Mesenchymal stem cell (in vitro differentiated cells and primary cell): ENCODE measurements around the gene BRAF.

Experiments
- DNase-seq: peaks from one replicate; pipeline ENCODE4 v3.0.0-alpha.2; 2013
- H2AFZ ChIP-seq: one replicate; pipeline ENCODE4 v1.6.1; 2013; ENCODE audit warnings: low read depth, mild to moderate bottlenecking, control low read depth, inconsistent platforms, low read length, moderate library complexity
- H2AK5ac ChIP-seq: 2 replicates; pipeline ENCODE4 v1.6.1; 2013; ENCODE audit warnings: low read length, moderate library complexity, mild to moderate bottlenecking, inconsistent platforms; ENCODE audit not compliant: severe bottlenecking
- H2BK120ac ChIP-seq: one replicate; pipeline ENCODE4 v1.6.1; 2013; ENCODE audit warnings: low read depth, mild to moderate bottlenecking, inconsistent platforms, low read length, moderate library complexity
- H2BK12ac ChIP-seq, 2 experiments: one replicate each; pipeline ENCODE4 v1.6.1; 2013; ENCODE audit warnings: inconsistent platforms in 2 of 2, low read length in 2 of 2, mild to moderate bottlenecking in 2 of 2, moderate library complexity in 2 of 2, control low read depth in 1 of 2
- H2BK15ac ChIP-seq: one replicate; pipeline ENCODE4 v1.6.1; 2013; ENCODE audit warnings: mild to moderate bottlenecking, low read depth, inconsistent platforms; ENCODE audit not compliant: poor library complexity, severe bottlenecking
- H2BK5ac ChIP-seq: 2 replicates; pipeline ENCODE4 v1.6.1; 2013; ENCODE audit warnings: low read depth, mild to moderate bottlenecking, low read length, control low read depth, inconsistent platforms; ENCODE audit not compliant: poor library complexity, severe bottlenecking
- H3K14ac ChIP-seq, 2 experiments: one replicate each; pipeline ENCODE4 v1.6.1; 2013; ENCODE audit warnings: inconsistent platforms in 2 of 2, low read length in 2 of 2, control low read depth in 1 of 2, mild to moderate bottlenecking in 1 of 2, moderate library complexity in 1 of 2
- H3K18ac ChIP-seq, 2 experiments: one replicate each; pipeline ENCODE4 v1.6.1; 2013; ENCODE audit warnings: inconsistent platforms in 2 of 2, low read length in 2 of 2, control low read depth in 1 of 2, low read depth in 1 of 2, mild to moderate bottlenecking in 1 of 2
- H3K23ac ChIP-seq, 2 experiments: one replicate each; pipeline ENCODE4 v1.6.1; 2013; ENCODE audit warnings: inconsistent platforms in 2 of 2, low read length in 2 of 2, mild to moderate bottlenecking in 2 of 2, moderate library complexity in 2 of 2, control low read depth in 1 of 2
- H3K27ac ChIP-seq: 2 replicates; pipeline ENCODE4 v1.5.1; 2013; ENCODE audit warnings: mild to moderate bottlenecking, moderate library complexity, low read length, control low read depth, inconsistent platforms; ENCODE audit not compliant: poor library complexity, severe bottlenecking
- H3K27me3 ChIP-seq, 2 experiments: 2 replicates each; pipeline versions ENCODE4 v1.6.1 to v1.7.0; 2013; ENCODE audit warnings: low read length in 2 of 2, mild to moderate bottlenecking in 2 of 2, moderate library complexity in 2 of 2, control low read depth in 1 of 2, inconsistent platforms in 1 of 2; ENCODE audit not compliant: control insufficient read depth in 1 of 2, insufficient read depth in 1 of 2
- H3K36me3 ChIP-seq, 2 experiments: 2 replicates each; pipeline versions ENCODE4 v1.6.1 to v1.7.0; 2013; ENCODE audit warnings: low read length in 2 of 2, control low read depth in 1 of 2, inconsistent platforms in 1 of 2, low read depth in 1 of 2, mild to moderate bottlenecking in 1 of 2; ENCODE audit not compliant: insufficient read depth in 2 of 2, control insufficient read depth in 1 of 2
- H3K4ac ChIP-seq, 2 experiments: one replicate each; pipeline ENCODE4 v1.6.1; 2013; ENCODE audit warnings: inconsistent platforms in 2 of 2, low read length in 2 of 2, mild to moderate bottlenecking in 2 of 2, moderate library complexity in 2 of 2, control low read depth in 1 of 2, low read depth in 1 of 2
- H3K4me1 ChIP-seq: 2 replicates; pipeline ENCODE4 v1.6.1; 2013; ENCODE audit warnings: low read depth, low read length, control low read depth; ENCODE audit not compliant: control insufficient read depth, insufficient read depth
- H3K4me2 ChIP-seq: 2 replicates; pipeline ENCODE4 v1.6.1; 2013; ENCODE audit warnings: low read length, mild to moderate bottlenecking, inconsistent platforms; ENCODE audit not compliant: poor library complexity, severe bottlenecking
- H3K4me3 ChIP-seq, 2 experiments: 2 replicates each; pipeline versions ENCODE4 v1.5.1 to v1.7.0; 2013; ENCODE audit warnings: low read length in 2 of 2, mild to moderate bottlenecking in 2 of 2, control low read depth in 1 of 2, low read depth in 1 of 2; ENCODE audit not compliant: insufficient read depth in 1 of 2
- H3K79me1 ChIP-seq: replicated peaks from 2 replicates; pipeline ENCODE4 v1.6.1; 2013; ENCODE audit warnings: mild to moderate bottlenecking, control low read depth, low read length, inconsistent platforms; ENCODE audit not compliant: poor library complexity, severe bottlenecking
- H3K9ac ChIP-seq: 2 replicates; pipeline ENCODE4 v1.7.0; 2013; ENCODE audit warnings: mild to moderate bottlenecking, low read length, moderate library complexity
- H3K9me3 ChIP-seq: 2 replicates; pipeline ENCODE4 v1.7.0; 2013; ENCODE audit warnings: mild to moderate bottlenecking, low read length; ENCODE audit not compliant: control insufficient read depth
- H4K8ac ChIP-seq: one replicate; pipeline ENCODE4 v1.6.1; 2013; ENCODE audit warnings: inconsistent platforms, mild to moderate bottlenecking, low read length, moderate library complexity
- H4K91ac ChIP-seq: one replicate; pipeline ENCODE4 v1.6.1; 2013; ENCODE audit warnings: mild to moderate bottlenecking, low read length, inconsistent platforms
- WGBS: methylation state at CpG from one replicate; pipeline ENCODE4 v1.1.7; 2013; ENCODE audit warnings: mixed read lengths; 5-methylcytosine and 5-hydroxymethylcytosine counted together

BRAF gene

DNA sequence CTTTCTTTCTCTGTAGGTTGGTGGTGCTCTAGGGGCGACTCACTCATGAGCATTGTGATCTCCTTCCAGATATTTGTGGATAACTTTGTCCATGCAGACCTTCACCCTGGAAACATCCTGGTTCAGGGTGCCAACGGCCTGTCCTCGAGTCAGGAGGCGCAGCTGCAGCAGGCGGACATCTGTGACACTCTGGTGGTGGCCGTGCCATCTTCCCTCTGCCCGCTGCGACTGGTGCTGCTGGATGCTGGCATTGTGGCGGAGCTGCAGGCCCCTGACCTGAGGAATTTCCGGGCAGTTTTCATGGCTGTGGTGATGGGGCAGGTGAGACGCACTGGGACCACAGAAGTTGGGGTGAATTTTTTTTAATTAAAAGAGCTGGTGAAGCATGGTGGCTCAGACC is 237.8 kb downstream of the BRAF start:
- Histone ChIP-seq H3K79me1 (no peaks in the 10 kb centered on the region), H3K18ac (no peak overlapping the region), H2BK15ac (no peak overlapping the region), H2BK12ac (no peak overlapping the region), H3K4me1 (peaks cover 1% of the 10 kb centered on the region), H2AFZ (no peak overlapping the region), H3K36me3 (peaks cover 43 to 46% of the 10 kb centered on the region in 2 experiments), H4K91ac (no peak overlapping the region), H3K27me3 (no peaks in the 10 kb centered on the region), H3K9me3 (no peaks in the 10 kb centered on the region), H3K9ac (no peak overlapping the region), H3K23ac (no peak overlapping the region), H2BK120ac (no peak overlapping the region), H2AK5ac (no peak overlapping the region), H3K4ac (no peak overlapping the region), H3K14ac (no peak overlapping the region), H4K8ac (no peak overlapping the region), H3K27ac (no peak overlapping the region), H3K4me3 (no peak overlapping the region), H3K4me2 (no peak overlapping the region), H2BK5ac (no peak overlapping the region)
- no peak for DNase-seq
- WGBS = 96% methylated on average over 11 of the region's 11 CpGs

DNA sequence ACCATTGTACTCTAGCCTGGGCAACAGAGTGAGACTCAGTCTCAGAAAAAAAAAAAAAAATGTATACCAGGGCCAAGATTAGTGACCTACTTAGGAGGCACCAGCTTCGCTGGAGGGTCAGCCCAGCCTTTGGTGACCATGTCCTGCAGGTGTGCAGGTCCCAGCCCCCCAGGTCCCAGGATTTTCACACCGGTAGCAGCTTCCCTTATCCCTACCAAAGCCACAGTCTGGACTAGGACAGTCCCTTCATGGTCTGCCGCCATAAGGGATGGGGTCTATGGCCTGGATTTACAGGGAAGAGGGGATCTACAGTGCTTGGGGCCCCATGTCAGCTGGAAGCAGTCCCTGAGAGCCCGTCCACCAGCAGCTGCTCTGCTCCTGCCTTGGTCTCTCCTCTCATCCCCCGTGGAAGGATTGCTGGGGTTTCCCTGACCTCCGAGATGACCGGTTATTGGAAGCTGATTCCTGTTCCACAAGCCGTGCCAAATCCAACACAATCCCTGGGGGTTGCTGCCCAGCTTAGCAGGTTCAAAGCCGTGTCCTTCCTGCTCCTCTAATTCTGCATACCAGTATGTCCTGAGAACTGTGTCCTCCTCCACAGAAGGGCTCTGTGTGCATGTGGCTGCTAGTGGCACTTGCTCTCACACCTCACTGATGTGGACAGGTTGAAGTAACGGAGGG is 239.2 kb downstream of the BRAF start:
- Histone ChIP-seq H3K4me2 (no peak overlapping the region), H3K27ac (no peak overlapping the region), H3K18ac (no peak overlapping the region), H3K79me1 (no peaks in the 10 kb centered on the region), H3K23ac (no peak overlapping the region), H2BK12ac (no peak overlapping the region), H2AFZ (no peak overlapping the region), H3K4me3 (no peak overlapping the region), H2BK120ac (no peak overlapping the region), H4K8ac (no peak overlapping the region), H2AK5ac (no peak overlapping the region), H4K91ac (no peak overlapping the region), H2BK5ac (no peak overlapping the region), H2BK15ac (no peak overlapping the region), H3K4ac (no peak overlapping the region), H3K36me3 (peaks cover 42 to 48% of the 10 kb centered on the region in 2 experiments), H3K4me1 (peaks cover 1% of the 10 kb centered on the region), H3K14ac (no peak overlapping the region), H3K9ac (no peak overlapping the region), H3K27me3 (no peaks in the 10 kb centered on the region), H3K9me3 (no peaks in the 10 kb centered on the region)
- WGBS = 96% methylated on average over 9 of the region's 10 CpGs
- no peak for DNase-seq

- Histone ChIP-seq H3K9ac (no peak overlapping the region), H3K4me2 (no peak overlapping the region), H3K4ac (no peak overlapping the region), H3K4me3 (no peak overlapping the region), H3K9me3 (no peaks in the 10 kb centered on the region), H3K4me1 (peaks cover 1% of the 10 kb centered on the region), H3K23ac (no peak overlapping the region), H4K8ac (no peak overlapping the region), H2BK5ac (no peak overlapping the region), H2AK5ac (no peak overlapping the region), H4K91ac (no peak overlapping the region), H3K14ac (no peak overlapping the region), H3K18ac (no peak overlapping the region), H3K36me3 (peaks cover 40 to 51% of the 10 kb centered on the region in 2 experiments), H2AFZ (no peak overlapping the region), H2BK12ac (no peak overlapping the region), H2BK120ac (no peak overlapping the region), H2BK15ac (no peak overlapping the region), H3K27me3 (no peaks in the 10 kb centered on the region), H3K27ac (no peak overlapping the region), H3K79me1 (peaks cover under 1% of the 10 kb centered on the region)
- no peak for DNase-seq
- WGBS = 96% methylated on average over 20 of the region's 20 CpGs
Measured at GRCh38 chr7:140684066-140684950, 240.4 kb downstream of the BRAF start.

GRCh38 chr7:140683657-140684056 is 241.1 kb downstream of the BRAF start:
- no peaks in the 10 kb centered on the region for H3K27me3 ChIP-seq
- H3K14ac ChIP-seq = no peak overlapping the region
- H3K4me1 ChIP-seq = peaks cover 1% of the 10 kb centered on the region
- no peak overlapping the region for H3K23ac ChIP-seq
- no peak overlapping the region for H2AFZ ChIP-seq
- no peak overlapping the region for H2BK120ac ChIP-seq
- no peak overlapping the region for H2AK5ac ChIP-seq
- no peak overlapping the region for H2BK12ac ChIP-seq
- H2BK15ac ChIP-seq = no peak overlapping the region
- H4K91ac ChIP-seq = no peak overlapping the region
- H4K8ac ChIP-seq = no peak overlapping the region
- H2BK5ac ChIP-seq = no peak overlapping the region
- H3K9ac ChIP-seq = no peak overlapping the region
- H3K4me3 ChIP-seq = no peak overlapping the region
- WGBS = 72% methylated on average over 3 of the region's 3 CpGs
- no peak overlapping the region for H3K4ac ChIP-seq
- H3K18ac ChIP-seq = no peak overlapping the region
- H3K36me3 ChIP-seq = peaks cover 44 to 55% of the 10 kb centered on the region in 2 experiments
- H3K79me1 ChIP-seq = peaks cover 3% of the 10 kb centered on the region
- no peak overlapping the region for H3K4me2 ChIP-seq
- H3K27ac ChIP-seq = no peak overlapping the region
- no peak for DNase-seq
- H3K9me3 ChIP-seq = no peaks in the 10 kb centered on the region
